GM18505 (cell line): ENCODE results near the gene TMEM62.

Source experiments
- ATAC-seq: cut with Tn5 transposase; IDR thresholded peaks from one replicate; pipeline ENCODE4 v1.9.1; 2021; ENCODE audit not compliant: unreplicated experiment
- POLR2A ChIP-seq: IDR thresholded peaks from 4 replicates; pipeline ENCODE4 v1.6.1; 2011; ENCODE audit warnings: borderline replicate concordance; ENCODE audit not compliant: insufficient read depth, insufficient read length; ENCODE audit errors: extremely low read depth

The TMEM62 gene

GRCh38 chr15:43198992-43199391 is 65.6 kb downstream of the TMEM62 start:
- TF ChIP-seq POLR2A: no peak
- no peak for ATAC-seq

GRCh38 chr15:43199945-43200488 is 66.6 kb downstream of the TMEM62 start:
- no peak for ATAC-seq
- TF ChIP-seq POLR2A: no peak

GRCh38 chr15:43204016-43204901 is 70.9 kb downstream of the TMEM62 start:
- ATAC-seq: no peak
- TF ChIP-seq POLR2A: no peak

- no peak for ATAC-seq
These were observed 72.7 kb downstream of the TMEM62 start for GRCh38 chr15:43206054-43206453.

GRCh38 chr15:43207024-43207423 is 73.6 kb downstream of the TMEM62 start:
- ATAC-seq: no peak
- TF ChIP-seq POLR2A: no peak

More at GRCh38 chr15:43206054-43206453, 72.7 kb downstream of the TMEM62 start:
- no peak for TF ChIP-seq POLR2A

GRCh38 chr15:43208052-43209002 is 74.9 kb downstream of the TMEM62 start:
- no peak for TF ChIP-seq POLR2A
- no peak for ATAC-seq

- no peak for ATAC-seq
These were observed 75.9 kb downstream of the TMEM62 start for GRCh38 chr15:43209059-43209824.

GRCh38 chr15:43210172-43210745 is 76.9 kb downstream of the TMEM62 start:
- no peak for ATAC-seq
- TF ChIP-seq POLR2A: no peak

More at GRCh38 chr15:43209059-43209824, 75.9 kb downstream of the TMEM62 start:
- no peak for TF ChIP-seq POLR2A

- no peak for ATAC-seq
- TF ChIP-seq POLR2A: no peak
These were observed 77.4 kb downstream of the TMEM62 start for GRCh38 chr15:43210807-43211206.

GRCh38 chr15:43211224-43211735 is 77.9 kb downstream of the TMEM62 start:
- no peak for TF ChIP-seq POLR2A
- ATAC-seq: no peak

GRCh38 chr15:43212299-43212698 is 78.9 kb downstream of the TMEM62 start:
- no peak for TF ChIP-seq POLR2A
- no peak for ATAC-seq

GRCh38 chr15:43212951-43213350 is 79.6 kb downstream of the TMEM62 start:
- no peak for TF ChIP-seq POLR2A
- ATAC-seq: no peak
